ENCODE results near the gene GMDS.

DNA sequence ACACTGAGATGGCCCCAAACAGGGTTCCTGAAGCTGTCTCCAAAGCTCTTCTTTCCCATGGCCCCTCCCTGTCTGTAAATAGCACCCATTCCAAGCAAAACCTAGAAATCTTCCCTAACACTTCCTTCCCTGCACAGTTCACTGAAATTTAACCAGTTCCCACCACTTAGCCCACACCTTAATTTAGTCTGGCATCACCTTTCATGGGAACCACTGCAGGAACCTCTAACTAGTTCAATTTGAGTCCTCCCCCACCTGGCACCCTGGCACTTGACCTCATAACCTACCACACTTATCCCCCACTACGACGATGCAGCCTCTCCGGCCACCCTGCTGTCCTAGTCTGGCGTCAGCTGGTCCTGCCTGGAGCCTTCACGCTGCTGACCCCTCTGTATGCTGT lies 278.7 kb downstream of the GMDS start:
- no peak for TF ChIP-seq POLR2A (IDR thresholded peaks at IDR 0.05; ENCODE audit: control extremely low read depth in 1 of 2, low read depth in 2 of 2, low read length in 2 of 2)
- no peak for TF ChIP-seq ZNF274 (IDR thresholded peaks at IDR 0.05; ENCODE audit: borderline replicate concordance, extremely low read depth, low read length)
- TF ChIP-seq, protein P1, sequence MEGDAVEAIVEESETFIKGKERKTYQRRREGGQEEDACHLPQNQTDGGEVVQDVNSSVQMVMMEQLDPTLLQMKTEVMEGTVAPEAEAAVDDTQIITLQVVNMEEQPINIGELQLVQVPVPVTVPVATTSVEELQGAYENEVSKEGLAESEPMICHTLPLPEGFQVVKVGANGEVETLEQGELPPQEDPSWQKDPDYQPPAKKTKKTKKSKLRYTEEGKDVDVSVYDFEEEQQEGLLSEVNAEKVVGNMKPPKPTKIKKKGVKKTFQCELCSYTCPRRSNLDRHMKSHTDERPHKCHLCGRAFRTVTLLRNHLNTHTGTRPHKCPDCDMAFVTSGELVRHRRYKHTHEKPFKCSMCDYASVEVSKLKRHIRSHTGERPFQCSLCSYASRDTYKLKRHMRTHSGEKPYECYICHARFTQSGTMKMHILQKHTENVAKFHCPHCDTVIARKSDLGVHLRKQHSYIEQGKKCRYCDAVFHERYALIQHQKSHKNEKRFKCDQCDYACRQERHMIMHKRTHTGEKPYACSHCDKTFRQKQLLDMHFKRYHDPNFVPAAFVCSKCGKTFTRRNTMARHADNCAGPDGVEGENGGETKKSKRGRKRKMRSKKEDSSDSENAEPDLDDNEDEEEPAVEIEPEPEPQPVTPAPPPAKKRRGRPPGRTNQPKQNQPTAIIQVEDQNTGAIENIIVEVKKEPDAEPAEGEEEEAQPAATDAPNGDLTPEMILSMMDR (IDR thresholded peaks at IDR 0.05; ENCODE audit: control extremely low read depth in 1 of 3, insufficient read depth in 1 of 3, low read depth in 1 of 3, low read length in 3 of 3) = no peak
- TF ChIP-seq NRF1 (IDR thresholded peaks at IDR 0.05; ENCODE audit: low read depth, low read length) = no peak
- no peak for TF ChIP-seq EGR1 (IDR thresholded peaks at IDR 0.05; ENCODE audit: borderline replicate concordance, low read depth, low read length)
